GM12891 (cell line): ENCODE measurements around the gene GYS1.

Source experiments
- PAX5 ChIP-seq: IDR thresholded peaks from 2 replicates; pipeline ENCODE4 v1.6.1; 2011; ENCODE audit warnings: low read length, moderate library complexity, mild to moderate bottlenecking; ENCODE audit not compliant: insufficient read depth, severe bottlenecking
- POLR2A ChIP-seq: IDR thresholded peaks from 2 replicates; pipeline ENCODE4 v1.6.1; 2011; ENCODE audit warnings: low read depth, low read length, control low read depth
- POLR2AphosphoS5 ChIP-seq: IDR thresholded peaks from 2 replicates; pipeline ENCODE4 v1.6.1; 2011; ENCODE audit warnings: low read depth, low read length, control low read depth
- POU2F2 ChIP-seq: IDR thresholded peaks from 2 replicates; pipeline ENCODE4 v1.6.1; 2011; ENCODE audit warnings: low read depth, mild to moderate bottlenecking, control low read depth, low read length, moderate library complexity
- SPI1 ChIP-seq: IDR thresholded peaks from 2 replicates; pipeline ENCODE4 v1.6.1; 2011; ENCODE audit warnings: low read depth, low read length, control low read depth
- TAF1 ChIP-seq: IDR thresholded peaks from 2 replicates; pipeline ENCODE4 v1.6.1; 2011; ENCODE audit warnings: low read depth, low read length, control low read depth

GRCh38 chr19:48953141-48953540 is 40.0 kb downstream of the GYS1 start:
- TF ChIP-seq TAF1: no peak
- TF ChIP-seq PAX5: no peak
- TF ChIP-seq POLR2A: no peak
- no peak for TF ChIP-seq POLR2AphosphoS5
- no peak for TF ChIP-seq SPI1
- no peak for TF ChIP-seq POU2F2
